ENCODE measurements around the gene UBE2G2.

UBE2G2 gene

GRCh38 chr21:44780137-44780502, 21.5 kb downstream of the UBE2G2 start:
- H3K36me3 ChIP-seq (ENCODE audit: control insufficient read depth, insufficient read depth, low read length): no peaks in the 10 kb centered on the region

GRCh38 chr21:44779417-44780136, 22.0 kb downstream of the UBE2G2 start:
- no peak overlapping the region for H3K4me2 ChIP-seq (ENCODE audit: low read length)
- no peak overlapping the region for H3K27ac ChIP-seq
- no peaks in the 10 kb centered on the region for H3K27me3 ChIP-seq (ENCODE audit: control insufficient read depth, insufficient read depth, low read length)
- H3K79me2 ChIP-seq: no peaks in the 10 kb centered on the region
- no peak overlapping the region for H3K4me3 ChIP-seq (ENCODE audit: low read depth, low read length)
- TF ChIP-seq CTCF (IDR thresholded peaks at IDR 0.05): no peak
- no peak overlapping the region for H3K9ac ChIP-seq
- no peak overlapping the region for H2AFZ ChIP-seq
- H3K4me1 ChIP-seq: no peaks in the 10 kb centered on the region
- H3K9me3 ChIP-seq (ENCODE audit: control insufficient read depth, low read length): no peaks in the 10 kb centered on the region
- H3K36me3 ChIP-seq (ENCODE audit: control insufficient read depth, insufficient read depth, low read length): no peaks in the 10 kb centered on the region

More at GRCh38 chr21:44780137-44780502, 21.5 kb downstream of the UBE2G2 start:
- no peak overlapping the region for H3K27ac ChIP-seq
- no peaks in the 10 kb centered on the region for H3K9me3 ChIP-seq (ENCODE audit: control insufficient read depth, low read length)
- no peak overlapping the region for H3K4me3 ChIP-seq (ENCODE audit: low read depth, low read length)
- no peaks in the 10 kb centered on the region for H3K27me3 ChIP-seq (ENCODE audit: control insufficient read depth, insufficient read depth, low read length)
- no peak overlapping the region for H3K4me2 ChIP-seq (ENCODE audit: low read length)
- H3K79me2 ChIP-seq: peaks cover 3% of the 10 kb centered on the region
- no peak overlapping the region for H2AFZ ChIP-seq
- H3K4me1 ChIP-seq: no peaks in the 10 kb centered on the region
- no peak overlapping the region for H3K9ac ChIP-seq
- no peak for TF ChIP-seq CTCF (IDR thresholded peaks at IDR 0.05)

GRCh38 chr21:44778983-44779382, 22.6 kb downstream of the UBE2G2 start:
- H3K9ac ChIP-seq: no peak overlapping the region
- no peak for TF ChIP-seq CTCF (IDR thresholded peaks at IDR 0.05)
- H3K9me3 ChIP-seq (ENCODE audit: control insufficient read depth, low read length): no peaks in the 10 kb centered on the region
- H3K4me3 ChIP-seq (ENCODE audit: low read depth, low read length): no peak overlapping the region
- no peak overlapping the region for H2AFZ ChIP-seq
- no peaks in the 10 kb centered on the region for H3K36me3 ChIP-seq (ENCODE audit: control insufficient read depth, insufficient read depth, low read length)
- H3K27me3 ChIP-seq (ENCODE audit: control insufficient read depth, insufficient read depth, low read length): no peaks in the 10 kb centered on the region
- no peak overlapping the region for H3K27ac ChIP-seq
- no peaks in the 10 kb centered on the region for H3K4me1 ChIP-seq
- H3K4me2 ChIP-seq (ENCODE audit: low read length): no peak overlapping the region
- H3K79me2 ChIP-seq: no peaks in the 10 kb centered on the region

- Histone ChIP-seq H3K79me2 (no peaks in the 10 kb centered on the region), H3K27me3 (ENCODE audit: control insufficient read depth, insufficient read depth, low read length) (no peaks in the 10 kb centered on the region), H3K4me2 (ENCODE audit: low read length) (no peak overlapping the region), H2AFZ (no peak overlapping the region), H3K4me3 (ENCODE audit: low read depth, low read length) (no peak overlapping the region), H3K9me3 (ENCODE audit: control insufficient read depth, low read length) (no peaks in the 10 kb centered on the region), H3K9ac (no peak overlapping the region), H3K36me3 (ENCODE audit: control insufficient read depth, insufficient read depth, low read length) (no peaks in the 10 kb centered on the region), H3K27ac (no peak overlapping the region), H3K4me1 (peaks cover 2% of the 10 kb centered on the region)
- no peak for TF ChIP-seq CTCF (IDR thresholded peaks at IDR 0.05)
Measured at GRCh38 chr21:44778499-44778911, 23.1 kb downstream of the UBE2G2 start.

GRCh38 chr21:44778094-44778493, 23.5 kb downstream of the UBE2G2 start:
- Histone ChIP-seq H3K4me1 (peaks cover 6% of the 10 kb centered on the region), H2AFZ (no peak overlapping the region), H3K9me3 (ENCODE audit: control insufficient read depth, low read length) (no peaks in the 10 kb centered on the region), H3K36me3 (ENCODE audit: control insufficient read depth, insufficient read depth, low read length) (no peaks in the 10 kb centered on the region), H3K79me2 (no peaks in the 10 kb centered on the region), H3K27me3 (ENCODE audit: control insufficient read depth, insufficient read depth, low read length) (no peaks in the 10 kb centered on the region), H3K4me3 (ENCODE audit: low read depth, low read length) (no peak overlapping the region), H3K27ac (no peak overlapping the region), H3K9ac (no peak overlapping the region), H3K4me2 (ENCODE audit: low read length) (no peak overlapping the region)
- no peak for TF ChIP-seq CTCF (IDR thresholded peaks at IDR 0.05)
